GM23338 (cell line): ENCODE results near the gene KCNT2. TPM values are rescaled to one million over a fixed set of nuclear protein-coding genes. Genes with fewer than 3 reads are reported as not detected.
A peak's percentile ranks its signal among the peaks of the same experiment; 100 is the strongest.

ENCODE experiments used
- ATAC-seq: fragments of 200-7000 bp; cut with Tn5 transposase; 3 replicates; pipeline ENCODE4 v1.9.1; 2020
- DNase-seq: peaks from one replicate; pipeline ENCODE4 v3.0.0-alpha.2; 2015; ENCODE audit warnings: low spot score
- H2AFZ ChIP-seq: fragments of 200-600 bp; sonication (generic); 2 replicates; pipeline ENCODE4 v1.8.0; 2016; ENCODE audit warnings: antibody characterized with exemption, mild to moderate bottlenecking, moderate library complexity
- H3F3A ChIP-seq: fragments of 200-600 bp; sonication (generic); replicated peaks from 2 replicates; pipeline ENCODE4 v1.8.0; 2017; ENCODE audit warnings: antibody characterized with exemption, mixed run types, low read depth
- H3K27ac ChIP-seq: fragments of 200-600 bp; sonication (generic); 2 replicates; pipeline ENCODE4 v1.6.1; 2016; ENCODE audit warnings: low read depth
- H3K27me3 ChIP-seq: fragments of 200-600 bp; sonication (generic); 2 replicates; pipeline ENCODE4 v1.8.0; 2016; ENCODE audit warnings: mild to moderate bottlenecking, mixed run types, moderate library complexity; ENCODE audit not compliant: insufficient read depth
- H3K36me3 ChIP-seq: fragments of 200-600 bp; sonication (generic); 2 replicates; pipeline ENCODE4 v1.8.0; 2016; ENCODE audit warnings: mild to moderate bottlenecking; ENCODE audit not compliant: insufficient read depth
- H3K4me1 ChIP-seq: fragments of 200-600 bp; sonication (generic); 2 replicates; pipeline ENCODE4 v1.8.0; 2016; ENCODE audit warnings: mild to moderate bottlenecking, moderate library complexity; ENCODE audit not compliant: insufficient read depth
- H3K4me2 ChIP-seq: fragments of 200-600 bp; sonication (generic); 2 replicates; pipeline ENCODE4 v1.7.1; 2017; ENCODE audit warnings: mixed run types
- H3K4me3 ChIP-seq: fragments of 200-600 bp; sonication (generic); 2 replicates; pipeline ENCODE4 v1.6.1; 2016; ENCODE audit warnings: mixed run types
- H3K79me2 ChIP-seq: fragments of 200-600 bp; sonication (generic); replicated peaks from 2 replicates; pipeline ENCODE4 v1.8.0; 2017; ENCODE audit warnings: mild to moderate bottlenecking; ENCODE audit not compliant: insufficient read depth
- H3K9me2 ChIP-seq: fragments of 200-600 bp; sonication (generic); 2 replicates; pipeline ENCODE4 v1.8.0; 2017; ENCODE audit not compliant: insufficient read depth
- H4K20me1 ChIP-seq: fragments of 200-600 bp; sonication (generic); replicated peaks from 2 replicates; pipeline ENCODE4 v1.8.0; 2017; ENCODE audit warnings: mild to moderate bottlenecking; ENCODE audit not compliant: insufficient read depth
- H3K27ac Mint-ChIP-seq: 2 replicates; pipeline ENCODE4 v1.8.0; 2020; ENCODE audit warnings: inconsistent platforms, mild to moderate bottlenecking, moderate library complexity, mixed read lengths
- H3K27me3 Mint-ChIP-seq: 3 replicates; pipeline ENCODE4 v1.8.0; 2022; ENCODE audit warnings: low read depth, mild to moderate bottlenecking, moderate library complexity, mixed read lengths, inconsistent platforms; ENCODE audit not compliant: insufficient read depth, poor library complexity
- H3K36me3 Mint-ChIP-seq: 3 replicates; pipeline ENCODE4 v1.8.0; 2021; ENCODE audit warnings: low read depth, mild to moderate bottlenecking, inconsistent platforms, moderate library complexity, mixed read lengths
- H3K4me1 Mint-ChIP-seq: 3 replicates; pipeline ENCODE4 v1.8.0; 2020; ENCODE audit warnings: mild to moderate bottlenecking, inconsistent platforms, mixed read lengths
- H3K4me3 Mint-ChIP-seq: 3 replicates; pipeline ENCODE4 v1.8.0; 2021; ENCODE audit warnings: moderate library complexity, mild to moderate bottlenecking, inconsistent platforms, mixed read lengths
- H3K9me3 Mint-ChIP-seq: 3 replicates; pipeline ENCODE4 v1.8.0; 2020; ENCODE audit warnings: moderate library complexity, mild to moderate bottlenecking, inconsistent platforms, mixed read lengths
- CREB1 ChIP-seq: fragments of 250-450 bp; sonication (Bioruptor Pico); IDR thresholded peaks from 2 replicates; pipeline ENCODE4 v1.5.0; 2020; ENCODE audit warnings: low read depth, mild to moderate bottlenecking, moderate library complexity
- CTCF ChIP-seq, 2 experiments: fragments of 200-600 bp in 1 of 2; sonication (generic) in 1 of 2; conservative IDR thresholded peaks; 2 replicates each; pipeline versions ENCODE4 v1.5.1 to v1.6.1; 2016 to 2017; ENCODE audit warnings: antibody characterized with exemption in 2 of 2, low read depth in 2 of 2, mild to moderate bottlenecking in 2 of 2, moderate library complexity in 1 of 2
- EZH2 ChIP-seq: fragments of 200-600 bp; sonication (generic); IDR thresholded peaks from one replicate; pipeline ENCODE4 v1.8.0; 2017; ENCODE audit warnings: antibody characterized with exemption, mild to moderate bottlenecking, low read depth; ENCODE audit not compliant: unreplicated experiment
- JUNB ChIP-seq: IDR thresholded peaks from one replicate; pipeline ENCODE4 v1.6.1; 2016; ENCODE audit warnings: antibody characterized with exemption; ENCODE audit not compliant: unreplicated experiment
- NANOG ChIP-seq: IDR thresholded peaks from 2 replicates; pipeline ENCODE4 v1.6.1; 2016; ENCODE audit warnings: antibody characterized with exemption, borderline replicate concordance
- POLR2AphosphoS5 ChIP-seq: IDR thresholded peaks from 2 replicates; pipeline ENCODE4 v1.6.1; 2016; ENCODE audit warnings: antibody characterized with exemption, low read depth
- REST ChIP-seq: IDR thresholded peaks from one replicate; pipeline ENCODE4 v1.6.1; 2018; ENCODE audit warnings: antibody characterized with exemption; ENCODE audit not compliant: unreplicated experiment
- STAT1 ChIP-seq: IDR thresholded peaks from one replicate; pipeline ENCODE4 v1.6.1; 2016; ENCODE audit warnings: antibody characterized with exemption; ENCODE audit not compliant: unreplicated experiment
- ZNF331 ChIP-seq: fragments of 250-450 bp; sonication (Bioruptor Pico); IDR thresholded peaks from 2 replicates; pipeline ENCODE4 v1.5.0; 2020; ENCODE audit warnings: low read depth, mild to moderate bottlenecking, moderate library complexity
- ZNF462 ChIP-seq: fragments of 250-450 bp; sonication (Bioruptor Pico); IDR thresholded peaks from 2 replicates; pipeline ENCODE4 v1.5.0; 2020; ENCODE audit warnings: mild to moderate bottlenecking, moderate library complexity
- polyA plus RNA-seq: library from polyadenylated mRNA; unstranded; fragments of >200 nt; fragmentation: Nextera tagmentation; extraction: Ambion mirVana; gene quantifications from 2 replicates; pipeline ENCODE4 v1.2.1, GENCODE V29; 2016
- total RNA-seq: library from RNA; depleted of rRNA; stranded (reverse); fragments of >200 nt; shearing (Covaris generic); gene quantifications from 2 replicates; pipeline ENCODE4 v1.2.3, GENCODE V29; 2014

The KCNT2 gene
- total and polyA plus RNA-seq, 2 experiments from 2014 or later = 5.4 to 13.4 TPM

GRCh38 chr1:196306421-196306820 lies 301.8 kb downstream of the KCNT2 start (continued):
- TF ChIP-seq REST (no peak), NANOG (0 out of 2 replicates have a peak, but pooled peaks have one; percentile 6)

GRCh38 chr1:196305216-196305615 lies 303.0 kb downstream of the KCNT2 start:
- no peaks in the 10 kb centered on the region for H3F3A ChIP-seq
- H3K27ac ChIP-seq = peak overlapping the region; percentile 22; the same call in 1 of the 2 replicates
- H3K4me1 Mint-ChIP-seq = peaks cover 52% of the 10 kb centered on the region
- no peaks in the 10 kb centered on the region for H3K27me3 ChIP-seq
- H3K36me3 Mint-ChIP-seq = peaks cover 3% of the 10 kb centered on the region; the same call in 2 of the 3 replicates
- no peak overlapping the region for H2AFZ ChIP-seq
- no peak overlapping the region; the same call in 1 of the 2 replicates for H3K27ac Mint-ChIP-seq
- no peaks in the 10 kb centered on the region for H3K9me2 ChIP-seq
- no peaks in the 10 kb centered on the region for H3K9me3 Mint-ChIP-seq
- no peaks in the 10 kb centered on the region for H4K20me1 ChIP-seq
- H3K79me2 ChIP-seq = no peaks in the 10 kb centered on the region
- ATAC-seq (no peak), DNase-seq (no peak)
- peaks cover 31% of the 10 kb centered on the region for H3K4me1 ChIP-seq
- no peaks in the 10 kb centered on the region for H3K36me3 ChIP-seq
- peaks cover 2% of the 10 kb centered on the region for H3K27me3 Mint-ChIP-seq
- H3K4me3 Mint-ChIP-seq = no peak overlapping the region
- no peak overlapping the region for H3K4me3 ChIP-seq
- H3K4me2 ChIP-seq = no peak overlapping the region
- TF ChIP-seq CREB1 (no peak), ZNF331 (CRISPR knock-in tag) (no peak), EZH2 (no peak), REST (no peak), JUNB (no peak), CTCF (conservative IDR thresholded peaks at IDR 0.05; ENCODE audit: low read depth in 2 of 2) (no peak), NANOG (no peak), STAT1 (no peak), ZNF462 (CRISPR knock-in tag) (no peak), POLR2AphosphoS5 (no peak)
